Caki2 (cell line): ENCODE results near the gene KSR1. TPM values are rescaled to one million over a fixed set of nuclear protein-coding genes. Genes with fewer than 3 reads are reported as not detected.
A peak's percentile ranks its signal among the peaks of the same experiment; 100 is the strongest.

ENCODE experiments used
- DNase-seq: peaks from one replicate; pipeline ENCODE4 v3.0.0-alpha.2; 2015; ENCODE audit warnings: low read depth
- in situ Hi-C: cut with HindIII; loops from 2 replicates; pipeline ENCODE4 v1.10.0; 2016; ENCODE audit warnings: low sequenced_read_pairs, low pct_unique_long_range_greater_than_20kb, mixed read lengths
- total RNA-seq: library from RNA; depleted of rRNA; stranded (reverse); fragments of >200 nt; shearing (Covaris generic); gene quantifications from 2 replicates; pipeline ENCODE4 v1.2.3, GENCODE V29; 2014; ENCODE audit warnings: low replicate concordance

Gene KSR1
- total RNA-seq, 1 experiment from 2014 or later, result 0.51 TPM

- in situ Hi-C loops, result no loop called here
- no peak for DNase-seq
Measured at GRCh38 chr17:27536781-27537180, 80.5 kb downstream of the KSR1 start.

GRCh38 chr17:27538156-27538955, 82.1 kb downstream of the KSR1 start:
- no peak for DNase-seq
- in situ Hi-C loops, result no loop called here

- no peak for DNase-seq
- in situ Hi-C loops, result no loop called here
Measured at GRCh38 chr17:27539152-27539551, 82.9 kb downstream of the KSR1 start.

GRCh38 chr17:27539794-27540317, 83.6 kb downstream of the KSR1 start:
- in situ Hi-C loops, result no loop called here
- DNase-seq, result no peak

- peak; percentile 69 for DNase-seq
- in situ Hi-C loops, result no loop called here
Measured at GRCh38 chr17:27540318-27541101, 84.3 kb downstream of the KSR1 start.

GRCh38 chr17:27541301-27542023, 85.2 kb downstream of the KSR1 start:
- no peak for DNase-seq
- in situ Hi-C loops, result no loop called here

GRCh38 chr17:27542841-27543463, 86.7 kb downstream of the KSR1 start:
- no peak for DNase-seq
- in situ Hi-C loops, result no loop called here

GRCh38 chr17:27543464-27543856, 87.2 kb downstream of the KSR1 start:
- in situ Hi-C loops, result no loop called here
- DNase-seq, result no peak

GRCh38 chr17:27543958-27544349, 87.7 kb downstream of the KSR1 start:
- in situ Hi-C loops, result no loop called here
- DNase-seq, result no peak

GRCh38 chr17:27544350-27545131, 88.3 kb downstream of the KSR1 start:
- in situ Hi-C loops, result no loop called here
- no peak for DNase-seq

- no peak for DNase-seq
- in situ Hi-C loops, result no loop called here
Measured at GRCh38 chr17:27545562-27546229, 89.4 kb downstream of the KSR1 start.

- in situ Hi-C loops, result no loop called here
- DNase-seq, result no peak
Measured at GRCh38 chr17:27546624-27547300, 90.5 kb downstream of the KSR1 start.

GRCh38 chr17:27547301-27547683, 91.0 kb downstream of the KSR1 start:
- in situ Hi-C loops, result no loop called here
- no peak for DNase-seq

- in situ Hi-C loops, result no loop called here
- no peak for DNase-seq
Measured at GRCh38 chr17:27548369-27548768, 92.1 kb downstream of the KSR1 start.

GRCh38 chr17:27549251-27549893, 93.1 kb downstream of the KSR1 start:
- no peak for DNase-seq
- in situ Hi-C loops, result no loop called here

GRCh38 chr17:27550291-27550930, 94.2 kb downstream of the KSR1 start:
- no peak for DNase-seq
- in situ Hi-C loops, result loop anchor here (25.0 kb wide), 1 partner anchor 213 kb away; no protein-coding TSS in a partner anchor
